Measurements from ENCODE around the gene CLEC4D.

DNA sequence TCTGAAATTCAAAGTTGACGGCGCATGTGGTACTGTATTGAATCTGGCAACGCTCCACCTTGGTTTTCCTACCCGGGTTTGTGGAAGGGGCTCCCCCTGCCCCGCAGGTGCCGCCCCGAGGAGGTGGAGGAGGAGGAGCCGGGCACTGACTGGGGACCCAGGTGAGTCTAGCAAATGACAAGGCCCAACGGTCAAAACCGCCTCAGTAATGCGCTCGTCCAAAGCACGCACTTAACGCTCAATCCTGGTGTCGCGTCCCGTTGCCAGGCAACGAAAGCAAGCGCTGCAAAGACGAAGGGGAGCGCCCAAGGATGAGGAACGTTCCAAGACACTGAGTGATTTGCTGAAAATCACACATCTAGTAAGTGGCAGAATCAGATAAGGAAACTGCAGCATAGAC, 51.4 kb downstream of the CLEC4D start:
- TF ChIP-seq CTCF (IDR thresholded peaks at IDR 0.05) (no peak), POLR2A (IDR thresholded peaks at IDR 0.05) (no peak), POLR2AphosphoS5 (IDR thresholded peaks at IDR 0.05) (no peak)
